ENCODE measurements around the gene ZNRF3.

GRCh38 chr22:28992565-28993356 lies 109.4 kb downstream of the ZNRF3 start:
- no peak for TF ChIP-seq USF1 (IDR thresholded peaks at IDR 0.05)
- TF ChIP-seq TEAD4 (IDR thresholded peaks at IDR 0.05) = no peak
- no peak for TF ChIP-seq EGR1 (IDR thresholded peaks at IDR 0.05)
- no peak for TF ChIP-seq TAF1 (IDR thresholded peaks at IDR 0.05; ENCODE audit: low read depth)
- no peak for TF ChIP-seq EP300 (IDR thresholded peaks at IDR 0.05; ENCODE audit: borderline replicate concordance)
- TF ChIP-seq REST (IDR thresholded peaks at IDR 0.05; ENCODE audit: low read depth) = no peak
- no peak for TF ChIP-seq MAX (IDR thresholded peaks at IDR 0.05)
- TF ChIP-seq ZBTB7A (IDR thresholded peaks at IDR 0.05; ENCODE audit: low read depth) = no peak

Data from Ishikawa (cell line).